ENCODE measurements around the gene PPP1R14B.
A peak's percentile ranks its signal among the peaks of the same experiment; 100 is the strongest.

The PPP1R14B gene

GRCh38 chr11:64240435-64241240 lies 6.1 kb downstream of the PPP1R14B start, which contains the start of gene FKBP2:
Gene FKBP2 (plus strand): TSS chr11:64241095. CDS start chr11:64242388, 1,293 bp downstream.
- peak; percentile 58 for TF ChIP-seq POLR2A (IDR thresholded peaks at IDR 0.05; ENCODE audit: low read depth, low read length)
- FAIRE-seq = no peak
- peak; percentile 96 for DNase-seq (ENCODE audit: insufficient read length, low spot score)

DNA sequence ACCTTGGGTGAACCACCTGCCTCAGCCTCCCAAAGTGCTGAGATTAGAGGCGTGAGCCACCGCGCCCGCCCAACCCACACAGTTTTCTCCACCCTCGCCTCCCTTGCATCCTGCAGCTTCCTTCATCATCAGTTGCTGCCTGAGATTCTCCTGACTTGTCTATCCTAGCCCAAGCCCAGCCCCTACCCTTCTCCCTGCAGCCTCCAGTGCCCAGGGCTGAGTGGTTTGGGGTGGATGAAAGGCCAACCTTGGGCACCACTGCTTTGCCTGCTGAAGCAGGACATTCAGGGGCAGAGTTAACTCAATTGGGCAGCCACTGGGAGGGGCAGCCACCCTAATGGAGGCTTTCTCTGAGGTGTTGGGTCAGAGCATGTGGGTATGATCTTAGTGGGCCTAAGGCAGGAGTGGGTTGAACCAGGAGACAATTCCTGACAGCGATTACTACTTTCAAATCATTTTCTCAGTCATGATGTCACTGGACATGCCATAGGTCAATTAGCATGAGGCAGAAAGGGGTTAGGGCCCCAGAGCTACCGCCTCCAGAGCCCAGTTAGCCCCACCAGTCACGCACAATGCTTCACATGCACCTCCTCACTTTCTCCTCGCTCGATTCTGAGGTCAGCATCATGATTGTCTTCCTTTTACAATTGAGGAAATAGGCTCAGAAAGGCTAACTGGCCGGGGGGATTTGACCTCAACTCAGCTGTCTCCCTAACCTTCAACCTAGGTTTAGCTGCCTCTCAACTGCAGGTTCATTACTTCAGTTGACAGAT lies 6.9 kb downstream of the PPP1R14B start:
- FAIRE-seq = no peak
- DNase-seq (ENCODE audit: insufficient read length, low spot score) = no peak
- no peak for TF ChIP-seq POLR2A (IDR thresholded peaks at IDR 0.05; ENCODE audit: low read depth, low read length)

GRCh38 chr11:64238999-64239398 lies 7.7 kb downstream of the PPP1R14B start:
- no peak for DNase-seq (ENCODE audit: insufficient read length, low spot score)
- TF ChIP-seq POLR2A (IDR thresholded peaks at IDR 0.05; ENCODE audit: low read depth, low read length) = no peak
- FAIRE-seq = no peak

GRCh38 chr11:64238076-64238475 lies 8.7 kb downstream of the PPP1R14B start:
- DNase-seq (ENCODE audit: insufficient read length, low spot score) = no peak
- no peak for TF ChIP-seq POLR2A (IDR thresholded peaks at IDR 0.05; ENCODE audit: low read depth, low read length)
- FAIRE-seq = no peak

DNA sequence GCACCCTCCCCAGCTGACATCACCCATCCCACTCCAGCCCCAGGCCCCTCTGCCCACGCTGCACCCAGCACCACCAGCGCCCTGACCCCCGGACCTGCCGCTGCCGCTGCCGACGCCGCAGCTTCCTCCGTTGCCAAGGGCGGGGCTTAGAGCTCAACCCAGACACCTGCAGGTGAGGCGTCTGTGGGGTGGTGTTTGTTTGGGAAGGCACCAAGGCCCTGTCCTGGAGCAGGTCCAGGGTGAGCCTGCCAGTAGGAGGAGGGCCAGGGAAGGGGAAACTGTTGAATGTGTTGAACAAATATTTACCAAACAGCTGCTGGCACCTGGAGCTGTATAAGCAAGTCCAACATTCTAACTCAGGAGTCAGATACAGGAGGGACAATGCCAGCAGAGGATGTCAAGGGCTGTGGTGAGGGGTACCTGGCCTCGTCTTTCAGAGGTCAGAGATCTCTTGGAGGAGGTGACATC lies 9.2 kb downstream of the PPP1R14B start:
- FAIRE-seq (no peak), DNase-seq (ENCODE audit: insufficient read length, low spot score) (no peak)
- TF ChIP-seq POLR2A (IDR thresholded peaks at IDR 0.05; ENCODE audit: low read depth, low read length) = no peak

DNA sequence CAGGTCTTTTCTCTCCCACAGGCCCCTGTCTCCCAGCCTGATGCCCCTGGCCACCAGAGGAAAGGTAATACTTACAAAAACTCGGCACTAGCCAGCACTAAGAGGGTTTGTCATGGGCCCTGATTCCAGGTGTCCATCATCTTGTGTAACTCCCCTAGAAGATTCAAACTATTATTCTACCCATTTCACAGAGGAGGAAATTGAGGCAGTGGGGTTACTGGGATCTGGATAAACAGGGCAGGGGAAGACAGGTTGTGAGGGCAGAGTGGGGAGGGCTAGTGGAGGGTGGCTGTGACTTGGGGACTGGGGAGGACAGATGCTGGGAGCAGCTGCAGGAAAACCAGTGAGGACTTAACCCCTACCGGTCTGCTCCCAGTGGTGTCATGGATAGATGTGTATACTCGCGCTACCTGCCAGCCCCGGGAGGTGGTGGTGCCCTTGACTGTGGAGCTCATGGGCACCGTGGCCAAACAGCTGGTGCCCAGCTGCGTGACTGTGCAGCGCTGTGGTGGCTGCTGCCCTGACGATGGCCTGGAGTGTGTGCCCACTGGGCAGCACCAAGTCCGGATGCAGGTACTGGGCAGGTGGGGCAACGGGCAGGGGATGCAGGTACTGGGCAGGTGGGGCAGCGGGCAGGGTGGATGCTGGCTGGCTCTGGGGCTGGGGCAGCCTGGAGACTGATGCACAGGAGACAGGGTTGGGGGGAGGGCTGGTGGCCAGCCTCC lies 11.1 kb downstream of the PPP1R14B start:
- FAIRE-seq (no peak), DNase-seq (ENCODE audit: insufficient read length, low spot score) (no peak)
- TF ChIP-seq POLR2A (IDR thresholded peaks at IDR 0.05; ENCODE audit: low read depth, low read length) = no peak

DNA sequence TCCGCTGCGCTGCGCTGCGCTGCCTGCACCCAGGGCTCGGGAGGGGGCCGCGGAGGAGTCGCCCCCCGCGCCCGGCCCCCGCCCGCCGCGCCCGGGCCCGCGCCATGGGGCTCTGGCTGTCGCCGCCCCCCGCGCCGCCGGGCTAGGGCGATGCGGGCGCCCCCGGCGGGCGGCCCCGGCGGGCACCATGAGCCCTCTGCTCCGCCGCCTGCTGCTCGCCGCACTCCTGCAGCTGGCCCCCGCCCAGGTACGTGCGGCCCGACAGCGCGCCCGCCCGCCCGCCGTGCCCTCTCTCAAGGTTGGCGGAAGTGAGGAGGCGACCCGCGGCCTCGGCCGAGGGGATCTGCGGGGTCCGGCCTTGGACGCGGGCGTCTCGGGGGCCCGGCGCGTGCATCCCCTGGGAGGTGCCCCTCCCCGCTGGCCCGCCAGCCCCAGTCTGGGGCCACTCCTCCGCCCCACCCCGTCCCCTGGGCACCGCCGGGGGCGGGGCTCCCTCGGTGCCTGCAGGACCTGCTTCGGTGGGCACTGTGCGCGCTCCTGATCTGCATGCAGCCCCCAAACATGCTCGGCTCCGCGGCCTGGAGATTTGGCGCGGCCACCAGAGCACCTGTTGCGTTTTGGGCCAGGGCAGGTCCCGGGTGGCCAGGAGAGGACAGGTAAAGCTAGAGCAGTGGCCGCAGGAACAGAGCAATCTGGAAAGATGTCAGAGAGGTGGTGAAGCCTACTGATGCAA lies 11.9 kb downstream of the PPP1R14B start:
- DNase-seq (ENCODE audit: insufficient read length, low spot score) = no peak
- no peak for FAIRE-seq
- TF ChIP-seq POLR2A (IDR thresholded peaks at IDR 0.05; ENCODE audit: low read depth, low read length) = peak; percentile 43; the same call in 1 of the 2 replicates

GRCh38 chr11:64233913-64234586 lies 12.7 kb downstream of the PPP1R14B start, which contains the start of gene VEGFB:
Gene VEGFB (plus strand): TSS chr11:64234584. CDS start chr11:64234834, 250 bp downstream.
- TF ChIP-seq POLR2A (IDR thresholded peaks at IDR 0.05; ENCODE audit: low read depth, low read length) = no peak
- DNase-seq (ENCODE audit: insufficient read length, low spot score) (peak; percentile 67), FAIRE-seq (no peak)

DNA sequence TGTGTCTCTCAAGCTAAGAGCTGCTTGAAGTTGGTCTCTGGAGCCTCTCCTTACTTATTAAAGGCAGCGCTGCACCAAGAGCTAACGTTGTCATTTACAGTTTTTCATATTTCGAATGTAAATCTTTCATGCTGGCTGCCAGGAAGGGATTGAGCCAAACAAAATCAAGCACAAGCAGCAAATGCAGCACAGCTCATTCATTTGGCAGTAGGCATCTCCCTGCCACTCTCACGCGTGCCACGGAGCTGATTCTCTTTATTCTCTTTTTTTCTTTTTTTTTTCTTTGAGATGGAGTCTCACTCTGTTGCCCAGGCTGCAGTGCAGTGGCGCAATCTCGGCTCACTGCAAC lies 13.8 kb downstream of the PPP1R14B start:
- no peak for TF ChIP-seq POLR2A (IDR thresholded peaks at IDR 0.05; ENCODE audit: low read depth, low read length)
- FAIRE-seq (no peak), DNase-seq (ENCODE audit: insufficient read length, low spot score) (no peak)

GRCh38 chr11:64232182-64232966 lies 14.4 kb downstream of the PPP1R14B start:
- FAIRE-seq (no peak), DNase-seq (ENCODE audit: insufficient read length, low spot score) (no peak)
- no peak for TF ChIP-seq POLR2A (IDR thresholded peaks at IDR 0.05; ENCODE audit: low read depth, low read length)

DNA sequence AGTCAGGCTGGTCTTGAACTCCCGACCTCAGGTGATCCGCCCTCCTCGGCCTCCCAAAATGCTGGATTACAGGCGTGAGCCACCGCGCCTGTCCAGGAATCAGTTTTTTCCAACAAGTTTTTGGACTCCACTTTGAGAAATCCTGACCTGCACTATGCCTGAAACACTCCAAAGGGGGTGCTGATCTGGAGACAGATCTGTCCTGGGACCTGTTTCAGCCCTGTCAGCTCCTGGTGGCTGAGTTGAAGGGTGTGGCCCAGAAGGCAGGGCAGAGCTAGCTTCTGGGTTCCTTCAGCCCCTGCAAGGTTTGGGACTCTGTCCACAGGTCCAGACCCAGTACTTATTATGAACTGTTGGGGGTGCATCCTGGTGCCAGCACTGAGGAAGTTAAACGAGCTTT lies 15.2 kb downstream of the PPP1R14B start:
- TF ChIP-seq POLR2A (IDR thresholded peaks at IDR 0.05; ENCODE audit: low read depth, low read length) = no peak
- no peak for FAIRE-seq
- no peak for DNase-seq (ENCODE audit: insufficient read length, low spot score)

DNA sequence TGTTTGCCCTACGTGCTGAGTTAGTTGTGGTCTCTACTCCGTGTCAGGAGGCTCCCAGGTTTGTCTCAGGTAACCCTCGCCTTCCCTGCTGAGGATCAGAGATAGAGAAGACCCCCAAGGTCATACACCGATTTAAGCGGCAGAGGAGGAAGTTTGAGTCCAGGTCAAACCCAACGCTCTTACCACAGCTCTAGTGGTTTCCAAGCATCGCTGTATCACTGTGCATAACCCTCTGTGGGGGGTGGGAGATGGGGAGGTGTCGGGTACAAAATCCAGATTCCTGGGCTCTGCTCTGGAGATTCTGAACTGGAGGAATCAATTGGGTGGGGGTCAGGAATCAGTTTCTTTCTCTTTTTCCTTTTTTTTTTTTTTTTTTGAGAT lies 15.8 kb downstream of the PPP1R14B start:
- no peak for DNase-seq (ENCODE audit: insufficient read length, low spot score)
- no peak for FAIRE-seq
- TF ChIP-seq POLR2A (IDR thresholded peaks at IDR 0.05; ENCODE audit: low read depth, low read length) = peak; percentile 6; the same call in 1 of the 2 replicates
